ENCODE data around the gene CACNA2D2.

The CACNA2D2 gene

DNA sequence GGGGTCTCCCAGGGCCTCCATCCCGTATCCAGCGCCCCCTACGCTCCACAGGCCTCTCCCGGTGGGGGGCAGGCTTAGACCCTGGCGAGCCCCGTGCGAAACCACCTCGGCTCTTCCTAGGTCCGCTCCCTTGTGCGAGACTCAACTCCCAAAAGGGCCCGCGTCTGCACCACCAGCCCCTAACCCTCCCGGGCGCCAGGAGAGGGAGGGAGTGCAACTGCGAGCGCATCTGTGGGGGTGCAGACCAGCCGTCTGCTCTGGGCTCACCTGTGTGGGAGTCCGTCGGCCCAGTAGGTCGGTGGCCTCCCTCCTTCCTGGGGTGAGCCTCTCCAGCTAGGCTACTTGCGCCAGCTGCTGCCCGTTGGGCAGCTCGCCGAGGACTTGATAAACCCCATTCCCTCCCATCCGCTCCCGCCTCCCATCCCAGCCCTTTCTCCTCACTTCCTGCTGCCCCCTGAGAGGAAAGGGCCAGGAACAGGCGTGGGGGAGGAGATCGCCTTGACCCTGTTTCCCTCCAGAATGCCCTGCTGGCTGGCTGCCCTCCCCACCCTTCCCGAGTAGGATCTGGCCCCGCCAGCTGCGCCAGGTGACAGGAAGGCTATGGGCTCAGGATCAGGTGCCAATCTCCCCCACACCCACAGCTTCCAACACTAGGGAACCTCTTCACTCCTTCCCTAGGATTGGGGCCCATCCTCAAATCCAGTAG lies 180.9 kb downstream of the CACNA2D2 start, which contains the start of gene HYAL2:
Gene HYAL2, minus strand, starts transcription at position 360 of the 706 bp plus-strand sequence. CDS start 2,256 bp downstream, outside the sequence.
- DNase-seq = no peak

DNA sequence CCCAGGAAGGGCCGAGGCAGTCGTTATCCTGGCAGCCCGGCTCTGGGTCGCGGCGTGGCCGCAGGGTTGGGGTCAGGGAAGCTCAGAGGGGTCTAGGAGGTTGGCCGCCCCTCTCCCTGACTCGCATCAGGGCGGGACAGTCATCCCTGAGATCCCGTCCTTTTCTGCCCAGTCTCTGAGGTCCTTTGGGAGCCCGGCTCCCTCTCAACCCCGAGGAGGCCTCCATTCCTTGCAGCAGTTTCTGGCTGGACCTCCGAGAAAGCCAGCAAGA lies 181.4 kb downstream of the CACNA2D2 start:
- no peak for DNase-seq

DNA sequence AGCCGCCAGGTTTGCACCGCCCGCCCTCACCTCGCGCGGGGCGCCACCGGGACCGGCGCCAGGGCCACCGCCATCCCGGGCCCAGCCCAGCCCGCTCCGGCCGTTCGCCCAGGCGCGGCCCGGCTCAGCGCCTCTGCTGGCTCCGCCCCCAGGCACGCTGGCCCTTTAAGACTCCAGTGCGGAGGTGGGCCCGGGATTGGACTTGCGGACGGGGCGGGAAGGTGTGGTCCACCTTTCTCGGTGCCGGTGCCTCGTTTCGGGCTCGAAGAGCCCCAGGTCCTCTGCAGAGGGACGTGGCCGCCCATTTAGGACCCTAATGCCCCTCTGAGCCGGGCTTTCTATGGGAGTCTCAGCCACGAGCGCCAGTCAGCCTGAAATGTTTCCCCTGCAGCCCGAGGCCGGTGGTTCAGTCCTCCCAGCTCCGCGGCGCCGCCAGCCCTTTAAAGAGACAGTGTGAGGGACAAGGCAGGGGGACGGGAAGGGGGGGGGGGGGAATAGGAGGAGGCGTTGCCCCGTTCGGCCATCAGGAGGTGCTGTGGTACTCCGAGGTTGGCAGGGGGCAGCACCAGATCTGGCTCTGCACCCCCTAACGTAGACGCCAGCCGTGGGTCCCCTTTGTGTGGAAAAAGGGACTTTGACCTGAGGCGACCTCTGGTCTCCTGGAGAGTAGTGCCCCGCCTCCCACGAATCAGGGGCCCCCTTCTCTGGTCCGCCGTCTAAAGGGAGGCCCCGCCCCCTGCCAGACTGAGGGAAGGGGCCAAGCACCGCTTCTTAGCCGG lies 181.9 kb downstream of the CACNA2D2 start:
- DNase-seq = peak; percentile 91

DNA sequence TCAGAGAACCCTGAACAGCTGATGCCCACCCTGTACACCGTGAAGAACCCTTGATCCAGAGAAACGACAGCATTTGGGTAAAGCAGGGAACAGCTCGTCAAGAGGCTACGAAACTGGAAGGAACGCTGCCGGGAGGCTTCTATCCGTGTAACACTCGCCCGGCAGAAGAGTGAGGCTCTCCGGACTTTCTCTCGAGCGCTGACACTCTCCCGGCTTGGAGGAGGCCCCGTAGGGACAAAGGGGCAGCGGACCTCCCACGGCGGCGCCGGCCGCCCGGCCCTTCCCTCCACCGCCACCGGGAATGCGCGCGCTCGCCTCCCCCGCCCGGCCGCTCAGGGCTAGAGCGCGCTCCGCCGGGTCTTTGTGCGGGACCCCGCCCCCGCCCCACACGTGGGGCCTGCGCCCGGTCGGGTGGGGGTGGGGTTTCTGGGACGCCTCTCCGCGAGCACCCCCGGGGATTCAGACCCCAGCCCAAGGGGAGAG lies 182.5 kb downstream of the CACNA2D2 start:
- peak; percentile 40 for DNase-seq

DNA sequence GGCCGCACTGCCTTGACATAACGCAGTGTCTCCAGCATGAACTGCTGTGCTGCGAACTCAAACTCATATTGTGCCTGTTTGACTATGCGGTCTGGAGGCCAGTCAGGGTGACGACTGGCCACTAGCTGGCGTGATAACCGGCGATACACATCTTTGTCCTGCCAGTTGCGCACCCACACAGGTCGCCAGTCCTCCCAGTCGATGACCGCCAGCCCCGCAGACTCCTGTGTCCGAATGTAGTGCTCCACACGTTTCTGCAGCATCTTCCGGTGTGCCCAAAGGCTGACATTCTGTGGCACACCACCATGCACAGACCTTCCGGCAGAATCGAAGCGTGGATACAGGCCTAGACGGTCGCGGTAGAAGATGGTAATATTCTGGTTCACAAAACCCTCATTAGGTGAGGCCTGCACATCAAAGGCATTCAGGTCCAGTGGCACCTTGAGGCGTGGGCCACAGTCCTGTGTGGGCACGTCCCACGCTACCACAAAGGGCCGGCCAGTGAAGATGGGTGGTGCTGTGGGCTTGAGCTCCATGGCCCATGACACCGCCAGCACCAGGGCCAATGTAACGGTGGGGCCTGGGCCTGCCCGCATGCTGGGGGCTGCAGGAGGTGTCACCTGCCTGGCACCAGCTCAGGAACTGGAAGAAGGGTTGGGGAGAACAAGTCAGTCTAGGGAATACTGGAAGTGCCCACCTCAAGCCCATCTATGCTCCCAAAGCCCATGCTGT lies 183.4 kb downstream of the CACNA2D2 start:
- DNase-seq = no peak

DNA sequence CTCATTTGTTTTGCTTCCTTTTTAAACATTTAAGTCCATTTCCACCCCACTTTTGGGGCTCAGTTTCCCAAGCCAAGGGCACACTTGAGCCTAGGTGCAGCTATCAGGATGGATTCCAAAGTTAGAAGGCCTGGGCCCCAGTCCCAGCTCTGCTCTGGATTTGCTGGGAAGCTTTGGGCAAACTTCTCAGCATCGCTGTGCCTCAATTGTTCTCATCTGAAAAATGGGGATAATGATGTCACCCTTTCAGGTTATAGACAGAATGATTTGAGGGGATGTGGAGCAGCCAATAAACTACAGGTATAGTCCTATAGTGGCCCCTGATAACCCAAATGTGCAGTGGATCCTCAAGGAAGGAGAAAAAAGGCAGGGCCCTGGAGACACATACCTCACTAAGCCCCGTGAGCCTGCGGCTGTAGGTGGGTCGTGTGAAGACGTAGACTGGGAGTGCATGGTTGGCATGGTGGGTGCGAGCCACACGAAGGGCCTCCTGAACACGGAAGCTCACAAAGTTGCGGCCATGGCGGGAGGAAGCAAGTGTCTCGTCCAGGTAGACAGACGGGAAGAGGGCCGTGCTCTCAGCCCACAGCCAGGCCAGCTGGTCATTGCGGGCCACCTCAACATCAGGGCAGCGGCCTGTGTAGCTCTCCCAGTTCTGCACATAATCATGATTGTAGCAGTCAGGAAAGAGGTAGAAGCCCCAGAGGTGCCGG lies 184.1 kb downstream of the CACNA2D2 start:
- no peak for DNase-seq

GRCh38 chr3:50318615-50319014 lies 184.8 kb downstream of the CACNA2D2 start:
- DNase-seq = no peak

GRCh38 chr3:50318163-50318562 lies 185.3 kb downstream of the CACNA2D2 start:
- DNase-seq = no peak

DNA sequence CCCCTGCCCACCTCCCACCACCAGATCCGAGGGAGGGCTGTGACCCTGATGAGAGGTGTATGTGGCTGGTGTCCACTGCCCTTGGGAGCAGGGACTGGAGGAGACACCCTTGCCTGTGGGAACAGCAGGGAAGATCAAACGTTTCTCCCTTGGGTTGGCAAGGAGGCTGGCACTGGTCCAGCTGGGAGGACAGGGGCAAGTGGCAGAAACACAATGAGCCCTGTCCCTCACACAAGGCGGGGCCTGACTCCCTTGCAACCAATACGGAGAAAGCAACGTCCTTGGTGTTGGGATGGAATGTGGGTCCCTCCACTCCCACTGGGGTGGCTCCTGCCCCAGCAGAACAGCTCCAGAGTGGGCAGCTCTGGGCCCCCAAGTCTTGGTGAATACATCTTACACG lies 186.1 kb downstream of the CACNA2D2 start:
- DNase-seq = no peak

GRCh38 chr3:50316657-50317242 lies 186.7 kb downstream of the CACNA2D2 start:
- no peak for DNase-seq

- DNase-seq = no peak
Observed at GRCh38 chr3:50314816-50315215, 188.6 kb downstream of the CACNA2D2 start.

DNA sequence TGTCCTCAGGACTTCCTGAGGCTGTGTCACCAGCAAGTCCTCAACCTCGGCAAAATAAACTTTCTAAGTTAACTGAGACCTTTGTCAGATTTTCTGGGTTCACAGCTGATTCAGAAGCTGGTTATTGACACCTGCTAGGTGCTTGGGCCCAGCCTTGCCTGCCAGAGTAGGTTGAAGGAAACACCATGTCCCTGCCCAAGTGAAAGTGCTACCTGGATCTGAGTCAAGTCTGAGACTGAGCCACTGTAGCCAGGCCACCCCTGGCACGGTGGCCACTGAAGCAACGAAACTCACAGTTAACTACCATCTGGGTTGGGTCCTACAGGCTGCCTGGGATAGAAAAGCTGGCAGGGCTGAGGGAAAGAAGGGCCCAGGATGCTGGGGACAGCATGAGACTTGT lies 189.1 kb downstream of the CACNA2D2 start:
- DNase-seq = no peak
